Fibroblast of the aortic adventitia (primary cell): ENCODE measurements around the gene ALB. TPM values are rescaled to one million over a fixed set of nuclear protein-coding genes. Genes with fewer than 3 reads are reported as not detected.

Experiments
- DNase-seq: peaks from one replicate; pipeline ENCODE4 v3.0.0-alpha.2; 2010; ENCODE audit warnings: low read depth
- H3K4me3 ChIP-seq: 2 replicates; pipeline ENCODE4 v1.5.1; 2011; ENCODE audit warnings: low read depth, mild to moderate bottlenecking, control low read depth, low read length, moderate library complexity
- CTCF ChIP-seq: IDR thresholded peaks from 2 replicates; pipeline ENCODE4 v1.5.1; 2011; ENCODE audit warnings: mild to moderate bottlenecking, low read length, control low read depth, inconsistent platforms; ENCODE audit not compliant: insufficient read depth
- total RNA-seq: library from RNA; depleted of rRNA; stranded (reverse); fragments of >200 nt; gene quantifications from 2 replicates; pipeline ENCODE4 v1.2.3, GENCODE V29; 2012; ENCODE audit warnings: low replicate concordance

The ALB gene
- total RNA-seq, 1 donor: not detected

GRCh38 chr4:73429118-73429517 lies 25.0 kb downstream of the ALB start:
- DNase-seq: no peak
- no peak for TF ChIP-seq CTCF
- H3K4me3 ChIP-seq: no peak overlapping the region

- no peak for DNase-seq
- no peak for TF ChIP-seq CTCF
- H3K4me3 ChIP-seq: no peak overlapping the region
These were observed 25.9 kb downstream of the ALB start for GRCh38 chr4:73429826-73430587.

- no peak overlapping the region for H3K4me3 ChIP-seq
- no peak for TF ChIP-seq CTCF
- DNase-seq: no peak
These were observed 27.7 kb downstream of the ALB start for GRCh38 chr4:73431813-73432168.

GRCh38 chr4:73432169-73433000 lies 28.3 kb downstream of the ALB start:
- TF ChIP-seq CTCF: no peak
- no peak for DNase-seq
- H3K4me3 ChIP-seq: no peak overlapping the region

- no peak for TF ChIP-seq CTCF
- no peak for DNase-seq
- H3K4me3 ChIP-seq: no peak overlapping the region
These were observed 29.1 kb downstream of the ALB start for GRCh38 chr4:73433140-73433539.

GRCh38 chr4:73434311-73434710 lies 30.2 kb downstream of the ALB start:
- H3K4me3 ChIP-seq: no peak overlapping the region
- DNase-seq: no peak
- TF ChIP-seq CTCF: peak; percentile 55
